WTC11 (cell line): Measurements from ENCODE around the gene ASTN2. TPM values are rescaled to one million over a fixed set of nuclear protein-coding genes. Genes with fewer than 3 reads are reported as not detected.

ENCODE experiments used
- ATAC-seq: fragments of 200-7000 bp; cut with Tn5 transposase; 2 replicates; pipeline ENCODE4 v1.10.0; 2021; ENCODE audit warnings: mild to moderate bottlenecking, moderate library complexity
- CTCF ChIA-PET: fragments of 300-600 bp; sonication (Branson Sonifier 250); formaldehyde crosslinking; loops from one replicate; lab custom pipeline; 2021; ENCODE audit warnings: antibody characterized with exemption; lab: Charles Lee
- POLR2A ChIA-PET: fragments of 350-600 bp; sonication (Branson Sonifier 250); formaldehyde crosslinking; loops from one replicate; lab custom pipeline; 2021; ENCODE audit warnings: antibody characterized with exemption; lab: Charles Lee
- DNase-seq: peaks from one replicate; pipeline ENCODE4 v3.0.0; 2021; ENCODE audit warnings: low spot score
- H3K27ac Mint-ChIP-seq: 2 replicates; pipeline ENCODE4 v1.8.0; 2021; ENCODE audit warnings: mixed read lengths
- H3K27me3 Mint-ChIP-seq: 2 replicates; pipeline ENCODE4 v1.8.0; 2021; ENCODE audit warnings: low read depth, mild to moderate bottlenecking, moderate library complexity, mixed read lengths
- H3K36me3 Mint-ChIP-seq: 2 replicates; pipeline ENCODE4 v1.8.0; 2021; ENCODE audit warnings: mixed read lengths
- H3K4me1 Mint-ChIP-seq: 2 replicates; pipeline ENCODE4 v1.8.0; 2022; ENCODE audit warnings: mixed read lengths
- H3K4me3 Mint-ChIP-seq: 2 replicates; pipeline ENCODE4 v1.8.0; 2021; ENCODE audit warnings: mild to moderate bottlenecking, moderate library complexity, mixed read lengths
- H3K9me3 Mint-ChIP-seq: 2 replicates; pipeline ENCODE4 v1.8.0; 2021; ENCODE audit warnings: mixed read lengths
- ATF1 ChIP-seq: sonication (generic); formaldehyde crosslinking; IDR thresholded peaks from 2 replicates; pipeline ENCODE4 v1.8.1; 2023; ENCODE audit warnings: mild to moderate bottlenecking, moderate library complexity, missing genetic modification reagents
- CBFB ChIP-seq: sonication (generic); formaldehyde crosslinking; IDR thresholded peaks from 2 replicates; pipeline ENCODE4 v1.8.1; 2022; ENCODE audit warnings: mild to moderate bottlenecking, low read depth, missing genetic modification reagents
- EMX1 ChIP-seq: fragments of 250-450 bp; sonication (Bioruptor Pico); IDR thresholded peaks from 2 replicates; pipeline ENCODE4 v1.8.0; 2021; ENCODE audit warnings: mild to moderate bottlenecking
- ETV6 ChIP-seq: sonication (generic); formaldehyde crosslinking; IDR thresholded peaks from 2 replicates; pipeline ENCODE4 v1.8.1; 2022; ENCODE audit warnings: mild to moderate bottlenecking, missing genetic modification reagents
- FOXK1 ChIP-seq: sonication (generic); formaldehyde crosslinking; IDR thresholded peaks from 2 replicates; pipeline ENCODE4 v1.8.0; 2022; ENCODE audit warnings: mild to moderate bottlenecking, moderate library complexity, missing genetic modification reagents
- GABPB1 ChIP-seq: sonication (generic); formaldehyde crosslinking; IDR thresholded peaks from 2 replicates; pipeline ENCODE4 v1.8.1; 2023; ENCODE audit warnings: mild to moderate bottlenecking, missing genetic modification reagents
- NR1H2 ChIP-seq: sonication (generic); formaldehyde crosslinking; IDR thresholded peaks from 2 replicates; pipeline ENCODE4 v1.9.0; 2021; ENCODE audit warnings: mild to moderate bottlenecking, moderate library complexity, missing genetic modification reagents
- NR2C2 ChIP-seq: sonication (generic); formaldehyde crosslinking; IDR thresholded peaks from 2 replicates; pipeline ENCODE4 v1.8.0; 2022; ENCODE audit warnings: mild to moderate bottlenecking, missing genetic modification reagents
- RORB ChIP-seq: fragments of 250-450 bp; sonication (Bioruptor Pico); IDR thresholded peaks from 2 replicates; pipeline ENCODE4 v1.9.0; 2021; ENCODE audit warnings: mild to moderate bottlenecking
- SMAD3 ChIP-seq: sonication (generic); formaldehyde crosslinking; IDR thresholded peaks from 2 replicates; pipeline ENCODE4 v1.8.0; 2022; ENCODE audit warnings: missing genetic modification reagents, mild to moderate bottlenecking, borderline replicate concordance
- SP1 ChIP-seq: sonication (generic); formaldehyde crosslinking; conservative IDR thresholded peaks from 2 replicates; pipeline ENCODE4 v1.8.1; 2022; ENCODE audit warnings: missing genetic modification reagents
- TEAD1 ChIP-seq: sonication (generic); formaldehyde crosslinking; IDR thresholded peaks from 2 replicates; pipeline ENCODE4 v1.8.0; 2022; ENCODE audit warnings: mild to moderate bottlenecking, missing genetic modification reagents
- TEAD4 ChIP-seq: sonication (generic); formaldehyde crosslinking; IDR thresholded peaks from 2 replicates; pipeline ENCODE4 v1.8.0; 2022; ENCODE audit warnings: mild to moderate bottlenecking, missing genetic modification reagents
- ZBTB21 ChIP-seq: sonication (generic); formaldehyde crosslinking; IDR thresholded peaks from 2 replicates; pipeline ENCODE4 v1.8.1; 2023; ENCODE audit warnings: mild to moderate bottlenecking, missing genetic modification reagents, borderline replicate concordance
- ZNF232 ChIP-seq: sonication (generic); formaldehyde crosslinking; IDR thresholded peaks from 2 replicates; pipeline ENCODE4 v1.8.0; 2022; ENCODE audit warnings: mild to moderate bottlenecking, missing genetic modification reagents
- ZNF416 ChIP-seq: fragments of 250-450 bp; sonication (Bioruptor Pico); IDR thresholded peaks from 2 replicates; pipeline ENCODE4 v1.9.0; 2021; ENCODE audit warnings: mild to moderate bottlenecking, inconsistent platforms
- ZNF423 ChIP-seq: fragments of 250-450 bp; sonication (Bioruptor Pico); IDR thresholded peaks from 2 replicates; pipeline ENCODE4 v2.1.2; 2022; ENCODE audit warnings: mild to moderate bottlenecking, moderate library complexity
- total RNA-seq: library from RNA; stranded (reverse); gene quantifications from 3 replicates; pipeline ENCODE4 v1.2.3, GENCODE V29; 2021
- TF ChIP-seq, protein P1 (sequence below): fragments of 250-450 bp; sonication (Bioruptor Pico); IDR thresholded peaks from 2 replicates; pipeline ENCODE4 v2.1.2; 2022; ENCODE audit warnings: mild to moderate bottlenecking, moderate library complexity
- TF ChIP-seq, protein P2 (sequence below): sonication (generic); formaldehyde crosslinking; IDR thresholded peaks from 2 replicates; pipeline ENCODE4 v1.8.0; 2022; ENCODE audit warnings: mild to moderate bottlenecking, missing genetic modification reagents
- TF ChIP-seq, protein P3 (sequence below): sonication (generic); formaldehyde crosslinking; IDR thresholded peaks from 2 replicates; pipeline ENCODE4 v1.8.1; 2022; ENCODE audit warnings: low read depth, missing genetic modification reagents, borderline replicate concordance
- TF ChIP-seq, protein P4 (sequence below): fragments of 250-450 bp; sonication (Bioruptor Pico); IDR thresholded peaks from 2 replicates; pipeline ENCODE4 v1.8.0; 2021; ENCODE audit warnings: mild to moderate bottlenecking
- TF ChIP-seq, protein P5 (sequence below): sonication (generic); formaldehyde crosslinking; IDR thresholded peaks from 2 replicates; pipeline ENCODE4 v1.8.1; 2022; ENCODE audit warnings: missing genetic modification reagents, borderline replicate concordance
- TF ChIP-seq, protein P6 (sequence below): sonication (generic); formaldehyde crosslinking; IDR thresholded peaks from 2 replicates; pipeline ENCODE4 v1.8.0; 2023; ENCODE audit warnings: missing genetic modification reagents, mild to moderate bottlenecking, borderline replicate concordance
- TF ChIP-seq, protein P7 (sequence below): sonication (generic); formaldehyde crosslinking; IDR thresholded peaks from 2 replicates; pipeline ENCODE4 v1.8.0; 2022; ENCODE audit warnings: mild to moderate bottlenecking, missing genetic modification reagents
- TF ChIP-seq, protein P8 (sequence below): fragments of 250-450 bp; sonication (Bioruptor Pico); IDR thresholded peaks from 2 replicates; pipeline ENCODE4 v1.9.0; 2021; ENCODE audit warnings: moderate library complexity, mild to moderate bottlenecking, inconsistent platforms, borderline replicate concordance

ASTN2 gene
- total RNA-seq, 1 experiment from 2014 or later, result 16.2 TPM

DNA sequence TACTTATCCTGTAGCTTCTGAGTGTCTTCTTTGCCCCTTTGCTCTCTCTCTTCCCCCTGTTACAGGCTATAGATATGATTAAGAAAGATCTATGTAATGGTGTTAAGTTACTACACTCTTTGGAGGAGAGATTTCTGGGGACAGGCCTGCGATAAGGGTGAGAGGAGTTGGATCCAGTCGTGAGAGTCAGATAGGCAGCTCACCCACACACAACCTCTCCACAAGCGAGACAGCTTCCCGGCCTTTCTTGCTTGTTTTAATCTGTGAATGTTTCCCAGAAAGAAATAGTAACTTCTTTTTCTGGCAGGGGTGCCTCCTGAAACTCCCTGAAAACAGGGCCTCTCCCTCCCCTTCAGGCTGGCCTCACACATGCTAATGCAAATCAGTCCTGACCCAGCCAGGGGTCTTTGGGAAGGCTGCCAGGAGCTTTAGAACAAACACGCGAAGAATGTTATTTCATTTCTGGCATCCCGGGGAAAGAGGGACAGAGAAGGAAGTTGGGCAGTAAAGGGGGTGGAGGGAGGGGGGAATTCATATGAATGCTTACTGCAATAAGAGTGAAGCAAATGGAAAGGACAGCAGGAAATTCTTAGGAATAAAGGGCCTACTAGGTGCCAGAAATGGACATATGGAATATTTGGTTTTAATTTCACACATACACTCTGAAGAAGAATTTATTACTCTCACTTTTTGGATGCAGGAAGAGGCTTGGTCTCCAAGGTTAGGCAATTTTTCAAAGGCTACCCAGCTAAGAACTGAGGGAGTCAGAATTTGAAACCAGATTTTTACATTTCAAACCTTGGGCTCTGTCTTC lies 943.6 kb downstream of the ASTN2 start:
- Mint-ChIP-seq H3K36me3 (peaks cover 5% of the 10 kb centered on the region; the same call in 1 of the 2 replicates), H3K4me3 (peak overlapping the region; percentile 49), H3K27ac (peak overlapping the region; percentile 88), H3K9me3 (peaks cover 7% of the 10 kb centered on the region), H3K27me3 (no peaks in the 10 kb centered on the region), H3K4me1 (peaks cover 62% of the 10 kb centered on the region)
- CTCF ChIA-PET, result interaction anchor here (0.6 to 4.3 kb wide), 6 partner anchors 15 to 674 kb away, joined by 3 to 24 read pairs (median 3); no protein-coding TSS in a partner anchor
- DNase-seq (peak; percentile 81), ATAC-seq (peak; percentile 98)
- POLR2A ChIA-PET, result interaction anchor here (0.6 kb wide), 1 partner anchor 66 kb away, joined by 5 read pairs; no protein-coding TSS in a partner anchor
- TF ChIP-seq TEAD4 (CRISPR knock-in tag) (peak; percentile 47; the same call in 1 of the 2 replicates), FOXK1 (CRISPR knock-in tag) (peak; percentile 62; the same call in 1 of the 2 replicates), ZNF416 (no peak), EMX1 (CRISPR knock-in tag) (no peak), RORB (CRISPR knock-in tag) (no peak), ZNF423 (CRISPR knock-in tag) (peak; percentile 62; the same call in 1 of the 2 replicates), CBFB (CRISPR knock-in tag) (no peak), ZNF232 (no peak), NR1H2 (CRISPR knock-in tag) (no peak), SMAD3 (CRISPR knock-in tag) (no peak), TEAD1 (CRISPR knock-in tag) (peak; percentile 96; the same call in 1 of the 2 replicates), GABPB1 (CRISPR knock-in tag) (no peak), ATF1 (CRISPR knock-in tag) (no peak), ZBTB21 (CRISPR knock-in tag) (no peak), NR2C2 (CRISPR knock-in tag) (no peak), ETV6 (peak; percentile 94), SP1 (CRISPR knock-in tag) (peak; percentile 40; the same call in 1 of the 2 replicates)
- TF ChIP-seq, protein P1, sequence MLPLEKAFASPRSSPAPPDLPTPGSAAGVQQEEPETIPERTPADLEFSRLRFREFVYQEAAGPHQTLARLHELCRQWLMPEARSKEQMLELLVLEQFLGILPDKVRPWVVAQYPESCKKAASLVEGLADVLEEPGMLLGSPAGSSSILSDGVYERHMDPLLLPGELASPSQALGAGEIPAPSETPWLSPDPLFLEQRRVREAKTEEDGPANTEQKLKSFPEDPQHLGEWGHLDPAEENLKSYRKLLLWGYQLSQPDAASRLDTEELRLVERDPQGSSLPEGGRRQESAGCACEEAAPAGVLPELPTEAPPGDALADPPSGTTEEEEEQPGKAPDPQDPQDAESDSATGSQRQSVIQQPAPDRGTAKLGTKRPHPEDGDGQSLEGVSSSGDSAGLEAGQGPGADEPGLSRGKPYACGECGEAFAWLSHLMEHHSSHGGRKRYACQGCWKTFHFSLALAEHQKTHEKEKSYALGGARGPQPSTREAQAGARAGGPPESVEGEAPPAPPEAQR (CRISPR knock-in tag), result no peak
- TF ChIP-seq, protein P2, sequence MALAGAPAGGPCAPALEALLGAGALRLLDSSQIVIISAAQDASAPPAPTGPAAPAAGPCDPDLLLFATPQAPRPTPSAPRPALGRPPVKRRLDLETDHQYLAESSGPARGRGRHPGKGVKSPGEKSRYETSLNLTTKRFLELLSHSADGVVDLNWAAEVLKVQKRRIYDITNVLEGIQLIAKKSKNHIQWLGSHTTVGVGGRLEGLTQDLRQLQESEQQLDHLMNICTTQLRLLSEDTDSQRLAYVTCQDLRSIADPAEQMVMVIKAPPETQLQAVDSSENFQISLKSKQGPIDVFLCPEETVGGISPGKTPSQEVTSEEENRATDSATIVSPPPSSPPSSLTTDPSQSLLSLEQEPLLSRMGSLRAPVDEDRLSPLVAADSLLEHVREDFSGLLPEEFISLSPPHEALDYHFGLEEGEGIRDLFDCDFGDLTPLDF (CRISPR knock-in tag), result no peak
- TF ChIP-seq, protein P3, sequence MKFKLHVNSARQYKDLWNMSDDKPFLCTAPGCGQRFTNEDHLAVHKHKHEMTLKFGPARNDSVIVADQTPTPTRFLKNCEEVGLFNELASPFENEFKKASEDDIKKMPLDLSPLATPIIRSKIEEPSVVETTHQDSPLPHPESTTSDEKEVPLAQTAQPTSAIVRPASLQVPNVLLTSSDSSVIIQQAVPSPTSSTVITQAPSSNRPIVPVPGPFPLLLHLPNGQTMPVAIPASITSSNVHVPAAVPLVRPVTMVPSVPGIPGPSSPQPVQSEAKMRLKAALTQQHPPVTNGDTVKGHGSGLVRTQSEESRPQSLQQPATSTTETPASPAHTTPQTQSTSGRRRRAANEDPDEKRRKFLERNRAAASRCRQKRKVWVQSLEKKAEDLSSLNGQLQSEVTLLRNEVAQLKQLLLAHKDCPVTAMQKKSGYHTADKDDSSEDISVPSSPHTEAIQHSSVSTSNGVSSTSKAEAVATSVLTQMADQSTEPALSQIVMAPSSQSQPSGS (CRISPR knock-in tag), result no peak
- TF ChIP-seq, protein P4, sequence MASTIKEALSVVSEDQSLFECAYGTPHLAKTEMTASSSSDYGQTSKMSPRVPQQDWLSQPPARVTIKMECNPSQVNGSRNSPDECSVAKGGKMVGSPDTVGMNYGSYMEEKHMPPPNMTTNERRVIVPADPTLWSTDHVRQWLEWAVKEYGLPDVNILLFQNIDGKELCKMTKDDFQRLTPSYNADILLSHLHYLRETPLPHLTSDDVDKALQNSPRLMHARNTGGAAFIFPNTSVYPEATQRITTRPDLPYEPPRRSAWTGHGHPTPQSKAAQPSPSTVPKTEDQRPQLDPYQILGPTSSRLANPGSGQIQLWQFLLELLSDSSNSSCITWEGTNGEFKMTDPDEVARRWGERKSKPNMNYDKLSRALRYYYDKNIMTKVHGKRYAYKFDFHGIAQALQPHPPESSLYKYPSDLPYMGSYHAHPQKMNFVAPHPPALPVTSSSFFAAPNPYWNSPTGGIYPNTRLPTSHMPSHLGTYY (CRISPR knock-in tag), result no peak
- TF ChIP-seq, protein P5, sequence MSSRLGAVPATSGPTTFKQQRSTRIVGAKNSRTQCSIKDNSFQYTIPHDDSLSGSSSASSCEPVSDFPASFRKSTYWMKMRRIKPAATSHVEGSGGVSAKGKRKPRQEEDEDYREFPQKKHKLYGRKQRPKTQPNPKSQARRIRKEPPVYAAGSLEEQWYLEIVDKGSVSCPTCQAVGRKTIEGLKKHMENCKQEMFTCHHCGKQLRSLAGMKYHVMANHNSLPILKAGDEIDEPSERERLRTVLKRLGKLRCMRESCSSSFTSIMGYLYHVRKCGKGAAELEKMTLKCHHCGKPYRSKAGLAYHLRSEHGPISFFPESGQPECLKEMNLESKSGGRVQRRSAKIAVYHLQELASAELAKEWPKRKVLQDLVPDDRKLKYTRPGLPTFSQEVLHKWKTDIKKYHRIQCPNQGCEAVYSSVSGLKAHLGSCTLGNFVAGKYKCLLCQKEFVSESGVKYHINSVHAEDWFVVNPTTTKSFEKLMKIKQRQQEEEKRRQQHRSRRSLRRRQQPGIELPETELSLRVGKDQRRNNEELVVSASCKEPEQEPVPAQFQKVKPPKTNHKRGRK, result no peak
- TF ChIP-seq, protein P6, sequence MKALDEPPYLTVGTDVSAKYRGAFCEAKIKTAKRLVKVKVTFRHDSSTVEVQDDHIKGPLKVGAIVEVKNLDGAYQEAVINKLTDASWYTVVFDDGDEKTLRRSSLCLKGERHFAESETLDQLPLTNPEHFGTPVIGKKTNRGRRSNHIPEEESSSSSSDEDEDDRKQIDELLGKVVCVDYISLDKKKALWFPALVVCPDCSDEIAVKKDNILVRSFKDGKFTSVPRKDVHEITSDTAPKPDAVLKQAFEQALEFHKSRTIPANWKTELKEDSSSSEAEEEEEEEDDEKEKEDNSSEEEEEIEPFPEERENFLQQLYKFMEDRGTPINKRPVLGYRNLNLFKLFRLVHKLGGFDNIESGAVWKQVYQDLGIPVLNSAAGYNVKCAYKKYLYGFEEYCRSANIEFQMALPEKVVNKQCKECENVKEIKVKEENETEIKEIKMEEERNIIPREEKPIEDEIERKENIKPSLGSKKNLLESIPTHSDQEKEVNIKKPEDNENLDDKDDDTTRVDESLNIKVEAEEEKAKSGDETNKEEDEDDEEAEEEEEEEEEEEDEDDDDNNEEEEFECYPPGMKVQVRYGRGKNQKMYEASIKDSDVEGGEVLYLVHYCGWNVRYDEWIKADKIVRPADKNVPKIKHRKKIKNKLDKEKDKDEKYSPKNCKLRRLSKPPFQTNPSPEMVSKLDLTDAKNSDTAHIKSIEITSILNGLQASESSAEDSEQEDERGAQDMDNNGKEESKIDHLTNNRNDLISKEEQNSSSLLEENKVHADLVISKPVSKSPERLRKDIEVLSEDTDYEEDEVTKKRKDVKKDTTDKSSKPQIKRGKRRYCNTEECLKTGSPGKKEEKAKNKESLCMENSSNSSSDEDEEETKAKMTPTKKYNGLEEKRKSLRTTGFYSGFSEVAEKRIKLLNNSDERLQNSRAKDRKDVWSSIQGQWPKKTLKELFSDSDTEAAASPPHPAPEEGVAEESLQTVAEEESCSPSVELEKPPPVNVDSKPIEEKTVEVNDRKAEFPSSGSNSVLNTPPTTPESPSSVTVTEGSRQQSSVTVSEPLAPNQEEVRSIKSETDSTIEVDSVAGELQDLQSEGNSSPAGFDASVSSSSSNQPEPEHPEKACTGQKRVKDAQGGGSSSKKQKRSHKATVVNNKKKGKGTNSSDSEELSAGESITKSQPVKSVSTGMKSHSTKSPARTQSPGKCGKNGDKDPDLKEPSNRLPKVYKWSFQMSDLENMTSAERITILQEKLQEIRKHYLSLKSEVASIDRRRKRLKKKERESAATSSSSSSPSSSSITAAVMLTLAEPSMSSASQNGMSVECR, result no peak
- TF ChIP-seq, protein P7, sequence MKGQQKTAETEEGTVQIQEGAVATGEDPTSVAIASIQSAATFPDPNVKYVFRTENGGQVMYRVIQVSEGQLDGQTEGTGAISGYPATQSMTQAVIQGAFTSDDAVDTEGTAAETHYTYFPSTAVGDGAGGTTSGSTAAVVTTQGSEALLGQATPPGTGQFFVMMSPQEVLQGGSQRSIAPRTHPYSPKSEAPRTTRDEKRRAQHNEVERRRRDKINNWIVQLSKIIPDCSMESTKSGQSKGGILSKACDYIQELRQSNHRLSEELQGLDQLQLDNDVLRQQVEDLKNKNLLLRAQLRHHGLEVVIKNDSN (CRISPR knock-in tag), result no peak
- TF ChIP-seq, protein P8, sequence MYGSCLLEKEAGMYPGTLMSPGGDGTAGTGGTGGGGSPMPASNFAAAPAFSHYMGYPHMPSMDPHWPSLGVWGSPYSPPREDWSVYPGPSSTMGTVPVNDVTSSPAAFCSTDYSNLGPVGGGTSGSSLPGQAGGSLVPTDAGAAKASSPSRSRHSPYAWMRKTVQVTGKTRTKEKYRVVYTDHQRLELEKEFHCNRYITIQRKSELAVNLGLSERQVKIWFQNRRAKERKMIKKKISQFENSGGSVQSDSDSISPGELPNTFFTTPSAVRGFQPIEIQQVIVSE (CRISPR knock-in tag), result no peak
